Measurements from ENCODE around the gene LGALS7.

LGALS7 gene

GRCh38 chr19:38727868-38728660 is 45.3 kb downstream of the LGALS7 start:
- H3K23ac ChIP-seq (ENCODE audit: low read depth, low read length, poor library complexity), result peak overlapping the region; percentile 43
- H2AK5ac ChIP-seq (ENCODE audit: low read depth, low read length), result no peak overlapping the region
- H2BK12ac ChIP-seq (ENCODE audit: low read length), result no peak overlapping the region
- no peak overlapping the region for H3K18ac ChIP-seq (ENCODE audit: low read length)
- H3K4me2 ChIP-seq (ENCODE audit: insufficient read depth, low read length, poor library complexity, severe bottlenecking), result no peak overlapping the region
- H3K4me1 ChIP-seq (ENCODE audit: control insufficient read depth in 2 of 2, insufficient read depth in 1 of 2, low read depth in 1 of 2, low read length in 2 of 2), result no peaks in the 10 kb centered on the region
- H3K36me3 ChIP-seq (replicated peaks in 1 of 2; ENCODE audit: control insufficient read depth in 2 of 2, insufficient read depth in 2 of 2, low read length in 2 of 2), result peaks cover 64 to 87% of the 10 kb centered on the region in 2 donors
- DNase-seq (ENCODE audit: low spot score), result no peak
- no peak overlapping the region for H2BK15ac ChIP-seq (ENCODE audit: low read length)
- H3K9me3 ChIP-seq (replicated peaks in 1 of 2; ENCODE audit: control insufficient read depth in 2 of 2, insufficient read depth in 1 of 2, low read depth in 1 of 2, low read length in 2 of 2), result no peaks in the 10 kb centered on the region
- peak overlapping the region; percentile 21 for H3K9ac ChIP-seq (ENCODE audit: low read depth, low read length, poor library complexity)
- H4K91ac ChIP-seq (ENCODE audit: low read depth, low read length, poor library complexity), result no peak overlapping the region
- H4K8ac ChIP-seq (ENCODE audit: low read depth, low read length), result no peak overlapping the region
- H3K79me1 ChIP-seq (ENCODE audit: low read depth, low read length), result peaks cover 20% of the 10 kb centered on the region
- no peak overlapping the region for H2BK120ac ChIP-seq (ENCODE audit: low read depth, low read length)
- no peak overlapping the region for H3K27ac ChIP-seq (replicated peaks; ENCODE audit: low read length)
- H2AFZ ChIP-seq (ENCODE audit: low read length), result no peak overlapping the region
- H3K4ac ChIP-seq (ENCODE audit: low read length), result no peak overlapping the region
- H3K27me3 ChIP-seq (ENCODE audit: control insufficient read depth in 3 of 3, insufficient read depth in 3 of 3, low read depth in 1 of 3, low read length in 3 of 3), result no peaks in the 10 kb centered on the region
- H2BK5ac ChIP-seq (ENCODE audit: low read length), result peak overlapping the region; percentile 66
- H3K4me3 ChIP-seq (ENCODE audit: low read length in 2 of 2), result no peak overlapping the region
- no peak overlapping the region for H3K14ac ChIP-seq (ENCODE audit: low read length)
- WGBS, 2 donors (ENCODE audit: extremely low coverage in 2 of 2, insufficient read length in 2 of 2, insufficient replicate concordance in 1 of 2), result no CpG with 5 or more reads among the region's 33 CpGs

- no peak overlapping the region for H3K18ac ChIP-seq (ENCODE audit: low read length)
- no CpG with 5 or more reads among the region's 17 CpGs for WGBS, 2 donors (ENCODE audit: extremely low coverage in 2 of 2, insufficient read length in 2 of 2, insufficient replicate concordance in 1 of 2)
- H3K4me1 ChIP-seq (ENCODE audit: control insufficient read depth in 2 of 2, insufficient read depth in 1 of 2, low read depth in 1 of 2, low read length in 2 of 2), result peaks cover 1 to 3% of the 10 kb centered on the region in 2 donors
- H3K23ac ChIP-seq (ENCODE audit: low read depth, low read length, poor library complexity), result peak overlapping the region; percentile 73
- H2BK15ac ChIP-seq (ENCODE audit: low read length), result no peak overlapping the region
- peaks cover 70 to 94% of the 10 kb centered on the region in 2 donors for H3K36me3 ChIP-seq (replicated peaks in 1 of 2; ENCODE audit: control insufficient read depth in 2 of 2, insufficient read depth in 2 of 2, low read length in 2 of 2)
- no peaks in the 10 kb centered on the region for H3K27me3 ChIP-seq (ENCODE audit: control insufficient read depth in 3 of 3, insufficient read depth in 3 of 3, low read depth in 1 of 3, low read length in 3 of 3)
- no peak for DNase-seq (ENCODE audit: low spot score)
- no peak overlapping the region for H3K27ac ChIP-seq (replicated peaks; ENCODE audit: low read length)
- H2AK5ac ChIP-seq (ENCODE audit: low read depth, low read length), result no peak overlapping the region
- no peak overlapping the region for H3K4me2 ChIP-seq (ENCODE audit: insufficient read depth, low read length, poor library complexity, severe bottlenecking)
- no peak overlapping the region for H4K8ac ChIP-seq (ENCODE audit: low read depth, low read length)
- no peak overlapping the region for H3K14ac ChIP-seq (ENCODE audit: low read length)
- H2AFZ ChIP-seq (ENCODE audit: low read length), result no peak overlapping the region
- peaks cover 20% of the 10 kb centered on the region for H3K79me1 ChIP-seq (ENCODE audit: low read depth, low read length)
- no peak overlapping the region for H3K9ac ChIP-seq (ENCODE audit: low read depth, low read length, poor library complexity)
- H2BK12ac ChIP-seq (ENCODE audit: low read length), result no peak overlapping the region
- H3K4me3 ChIP-seq (ENCODE audit: low read length in 2 of 2), result no peak overlapping the region
- H3K4ac ChIP-seq (ENCODE audit: low read length), result no peak overlapping the region
- H4K91ac ChIP-seq (ENCODE audit: low read depth, low read length, poor library complexity), result no peak overlapping the region
- H3K9me3 ChIP-seq (replicated peaks in 1 of 2; ENCODE audit: control insufficient read depth in 2 of 2, insufficient read depth in 1 of 2, low read depth in 1 of 2, low read length in 2 of 2), result no peaks in the 10 kb centered on the region
- H2BK120ac ChIP-seq (ENCODE audit: low read depth, low read length), result no peak overlapping the region
- H2BK5ac ChIP-seq (ENCODE audit: low read length), result peak overlapping the region; percentile 66
These were observed 45.9 kb downstream of the LGALS7 start for GRCh38 chr19:38727306-38727867.

- H3K9me3 ChIP-seq (replicated peaks in 1 of 2; ENCODE audit: control insufficient read depth in 2 of 2, insufficient read depth in 1 of 2, low read depth in 1 of 2, low read length in 2 of 2), result no peaks in the 10 kb centered on the region
- H3K4me2 ChIP-seq (ENCODE audit: insufficient read depth, low read length, poor library complexity, severe bottlenecking), result no peak overlapping the region
- no peak overlapping the region for H3K14ac ChIP-seq (ENCODE audit: low read length)
- H2AK5ac ChIP-seq (ENCODE audit: low read depth, low read length), result no peak overlapping the region
- H3K23ac ChIP-seq (ENCODE audit: low read depth, low read length, poor library complexity), result peak overlapping the region; percentile 73
- peaks cover 3 to 5% of the 10 kb centered on the region in 2 donors for H3K4me1 ChIP-seq (ENCODE audit: control insufficient read depth in 2 of 2, insufficient read depth in 1 of 2, low read depth in 1 of 2, low read length in 2 of 2)
- no peak overlapping the region for H2BK15ac ChIP-seq (ENCODE audit: low read length)
- peaks cover 69 to 96% of the 10 kb centered on the region in 2 donors for H3K36me3 ChIP-seq (replicated peaks in 1 of 2; ENCODE audit: control insufficient read depth in 2 of 2, insufficient read depth in 2 of 2, low read length in 2 of 2)
- no peak overlapping the region for H3K9ac ChIP-seq (ENCODE audit: low read depth, low read length, poor library complexity)
- DNase-seq (ENCODE audit: low spot score), result no peak
- no CpG with 5 or more reads among the region's 30 CpGs for WGBS, 2 donors (ENCODE audit: extremely low coverage in 2 of 2, insufficient read length in 2 of 2, insufficient replicate concordance in 1 of 2)
- H3K27ac ChIP-seq (replicated peaks; ENCODE audit: low read length), result no peak overlapping the region
- no peak overlapping the region for H2BK12ac ChIP-seq (ENCODE audit: low read length)
- no peak overlapping the region for H2BK120ac ChIP-seq (ENCODE audit: low read depth, low read length)
- H3K4me3 ChIP-seq (ENCODE audit: low read length in 2 of 2), result no peak overlapping the region
- H3K4ac ChIP-seq (ENCODE audit: low read length), result no peak overlapping the region
- no peak overlapping the region for H2AFZ ChIP-seq (ENCODE audit: low read length)
- H4K91ac ChIP-seq (ENCODE audit: low read depth, low read length, poor library complexity), result no peak overlapping the region
- H3K79me1 ChIP-seq (ENCODE audit: low read depth, low read length), result peaks cover 20% of the 10 kb centered on the region
- H3K27me3 ChIP-seq (ENCODE audit: control insufficient read depth in 3 of 3, insufficient read depth in 3 of 3, low read depth in 1 of 3, low read length in 3 of 3), result no peaks in the 10 kb centered on the region
- H3K18ac ChIP-seq (ENCODE audit: low read length), result no peak overlapping the region
- H2BK5ac ChIP-seq (ENCODE audit: low read length), result peak overlapping the region; percentile 66
- no peak overlapping the region for H4K8ac ChIP-seq (ENCODE audit: low read depth, low read length)
These were observed 46.5 kb downstream of the LGALS7 start for GRCh38 chr19:38726761-38727301.

- H3K36me3 ChIP-seq (replicated peaks in 1 of 2; ENCODE audit: control insufficient read depth in 2 of 2, insufficient read depth in 2 of 2, low read length in 2 of 2), result peaks cover 65 to 96% of the 10 kb centered on the region in 2 donors
- H3K23ac ChIP-seq (ENCODE audit: low read depth, low read length, poor library complexity), result no peak overlapping the region
- no peak overlapping the region for H2BK12ac ChIP-seq (ENCODE audit: low read length)
- no peak for DNase-seq (ENCODE audit: low spot score)
- H3K4me3 ChIP-seq (ENCODE audit: low read length in 2 of 2), result no peak overlapping the region
- H3K27me3 ChIP-seq (ENCODE audit: control insufficient read depth in 3 of 3, insufficient read depth in 3 of 3, low read depth in 1 of 3, low read length in 3 of 3), result no peaks in the 10 kb centered on the region
- H2BK120ac ChIP-seq (ENCODE audit: low read depth, low read length), result no peak overlapping the region
- no peak overlapping the region for H2BK15ac ChIP-seq (ENCODE audit: low read length)
- H3K18ac ChIP-seq (ENCODE audit: low read length), result no peak overlapping the region
- no peak overlapping the region for H3K27ac ChIP-seq (replicated peaks; ENCODE audit: low read length)
- H3K9ac ChIP-seq (ENCODE audit: low read depth, low read length, poor library complexity), result no peak overlapping the region
- peaks cover 20% of the 10 kb centered on the region for H3K79me1 ChIP-seq (ENCODE audit: low read depth, low read length)
- no peak overlapping the region for H2AFZ ChIP-seq (ENCODE audit: low read length)
- no peak overlapping the region for H3K4ac ChIP-seq (ENCODE audit: low read length)
- no peak overlapping the region for H4K91ac ChIP-seq (ENCODE audit: low read depth, low read length, poor library complexity)
- no peak overlapping the region for H3K14ac ChIP-seq (ENCODE audit: low read length)
- H3K9me3 ChIP-seq (replicated peaks in 1 of 2; ENCODE audit: control insufficient read depth in 2 of 2, insufficient read depth in 1 of 2, low read depth in 1 of 2, low read length in 2 of 2), result no peaks in the 10 kb centered on the region
- no peak overlapping the region for H4K8ac ChIP-seq (ENCODE audit: low read depth, low read length)
- H2BK5ac ChIP-seq (ENCODE audit: low read length), result no peak overlapping the region
- H2AK5ac ChIP-seq (ENCODE audit: low read depth, low read length), result no peak overlapping the region
- no peak overlapping the region for H3K4me2 ChIP-seq (ENCODE audit: insufficient read depth, low read length, poor library complexity, severe bottlenecking)
- H3K4me1 ChIP-seq (ENCODE audit: control insufficient read depth in 2 of 2, insufficient read depth in 1 of 2, low read depth in 1 of 2, low read length in 2 of 2), result peaks cover 7 to 11% of the 10 kb centered on the region in 2 donors
- no CpG with 5 or more reads among the region's 6 CpGs for WGBS, 2 donors (ENCODE audit: extremely low coverage in 2 of 2, insufficient read length in 2 of 2, insufficient replicate concordance in 1 of 2)
These were observed 47.0 kb downstream of the LGALS7 start for GRCh38 chr19:38726284-38726673.
